Measurements from ENCODE around the gene PODN.

- TF ChIP-seq CTCF (conservative IDR thresholded peaks at IDR 0.05) (no peak), ZFX (IDR thresholded peaks at IDR 0.05) (no peak)
Measured at GRCh38 chr1:53038566-53038965, 23.4 kb upstream of the PODN start.
